Hippocampal formation (tissue), 2 donors: ENCODE measurements around the gene KCTD13.
"Not testable (repeated sequence)": the region's sequence is repeated elsewhere in the genome, so short reads cannot be mapped to it uniquely, and the experiment has no call there.

ENCODE experiments used
- DNase-seq, 2 donors: peaks; one replicate each; lab custom pipeline; 2025; lab: John Stamatoyannopoulos, UW

The KCTD13 gene

DNA sequence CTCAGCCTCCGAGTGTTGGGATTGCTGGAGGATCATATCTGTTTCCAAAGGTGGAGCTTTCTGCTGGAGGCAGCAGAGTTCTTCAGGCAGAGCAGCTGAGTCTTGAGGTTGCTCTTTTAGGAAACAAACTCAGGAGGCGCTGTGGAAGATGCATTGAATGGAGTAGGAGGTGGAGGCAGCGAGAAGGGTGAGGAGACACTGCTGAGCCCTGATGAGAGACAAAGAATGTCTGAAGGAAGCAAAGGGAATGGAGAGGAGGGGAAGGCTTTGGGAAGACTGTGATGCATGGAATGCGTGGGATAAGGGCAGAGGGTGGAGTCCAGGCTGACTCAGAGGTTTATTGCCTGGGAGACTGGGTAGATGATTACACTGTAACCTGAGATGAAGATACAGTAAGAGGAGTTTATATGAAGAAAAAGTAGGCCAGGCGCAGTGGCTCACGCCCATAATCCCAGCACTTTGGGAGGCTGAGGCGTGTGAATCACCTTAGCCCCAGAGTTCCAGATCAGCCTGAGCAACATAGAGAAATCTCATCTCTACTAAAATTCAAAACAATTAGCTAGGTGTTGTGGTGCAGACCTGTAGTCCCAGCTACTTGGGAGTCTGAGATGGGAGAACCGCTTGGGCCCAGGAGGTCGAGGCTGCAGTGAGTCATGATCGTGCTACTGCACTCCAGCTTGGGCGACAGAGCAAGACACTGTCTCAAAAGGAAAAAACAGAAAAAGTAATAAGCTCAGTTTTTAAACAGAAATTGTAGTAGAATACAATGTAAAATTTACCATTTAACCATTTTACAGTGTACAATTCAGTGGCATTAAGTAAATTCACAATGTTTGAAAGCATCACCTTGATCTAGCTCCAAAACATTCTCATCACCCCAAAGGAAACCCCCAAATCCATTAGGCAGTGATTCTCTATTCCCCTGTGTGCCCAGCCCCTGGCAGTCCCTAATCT lies 18.1 kb upstream of the KCTD13 start:
- DNase-seq: no peak

DNA sequence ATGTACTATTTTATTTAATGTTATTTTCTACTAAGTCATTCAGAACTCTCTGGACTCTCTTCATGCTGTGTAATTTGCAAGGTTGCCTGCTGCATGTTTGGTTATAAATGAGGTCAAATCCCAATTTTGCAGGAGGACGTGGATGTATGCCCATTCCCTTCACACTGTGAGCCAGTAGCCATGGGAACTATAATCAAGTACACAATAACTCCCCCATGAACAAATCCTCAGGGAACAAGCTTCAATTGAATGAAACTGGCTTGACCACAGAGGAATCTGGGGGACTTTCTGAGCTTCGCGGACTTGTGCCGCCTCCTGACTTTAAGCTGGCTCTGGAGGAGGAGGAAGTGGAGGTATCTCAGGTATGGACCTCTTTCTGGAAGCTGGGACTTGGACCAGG lies 14.6 kb upstream of the KCTD13 start:
- DNase-seq: peak in 1 of 2 donors; percentile 19

DNA sequence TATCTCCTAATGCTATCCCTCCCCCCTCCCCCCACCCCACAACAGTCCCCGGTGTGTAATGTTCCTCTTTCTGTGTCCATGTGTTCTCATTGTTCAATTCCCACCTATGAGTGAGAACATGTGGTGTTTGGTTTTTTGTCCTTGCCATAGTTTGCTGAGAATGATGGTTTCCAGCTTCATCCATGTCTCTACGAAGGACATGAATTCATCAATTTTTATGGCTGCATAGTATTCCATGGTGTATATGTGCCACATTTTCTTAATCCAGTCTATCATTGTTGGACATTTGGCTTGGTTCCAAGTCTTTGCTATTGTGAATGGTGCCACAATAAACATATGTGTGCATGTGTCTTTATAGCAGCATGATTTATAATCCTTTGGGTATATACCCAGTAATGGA lies 5.7 kb upstream of the KCTD13 start:
- not testable (repeated sequence) for DNase-seq

DNA sequence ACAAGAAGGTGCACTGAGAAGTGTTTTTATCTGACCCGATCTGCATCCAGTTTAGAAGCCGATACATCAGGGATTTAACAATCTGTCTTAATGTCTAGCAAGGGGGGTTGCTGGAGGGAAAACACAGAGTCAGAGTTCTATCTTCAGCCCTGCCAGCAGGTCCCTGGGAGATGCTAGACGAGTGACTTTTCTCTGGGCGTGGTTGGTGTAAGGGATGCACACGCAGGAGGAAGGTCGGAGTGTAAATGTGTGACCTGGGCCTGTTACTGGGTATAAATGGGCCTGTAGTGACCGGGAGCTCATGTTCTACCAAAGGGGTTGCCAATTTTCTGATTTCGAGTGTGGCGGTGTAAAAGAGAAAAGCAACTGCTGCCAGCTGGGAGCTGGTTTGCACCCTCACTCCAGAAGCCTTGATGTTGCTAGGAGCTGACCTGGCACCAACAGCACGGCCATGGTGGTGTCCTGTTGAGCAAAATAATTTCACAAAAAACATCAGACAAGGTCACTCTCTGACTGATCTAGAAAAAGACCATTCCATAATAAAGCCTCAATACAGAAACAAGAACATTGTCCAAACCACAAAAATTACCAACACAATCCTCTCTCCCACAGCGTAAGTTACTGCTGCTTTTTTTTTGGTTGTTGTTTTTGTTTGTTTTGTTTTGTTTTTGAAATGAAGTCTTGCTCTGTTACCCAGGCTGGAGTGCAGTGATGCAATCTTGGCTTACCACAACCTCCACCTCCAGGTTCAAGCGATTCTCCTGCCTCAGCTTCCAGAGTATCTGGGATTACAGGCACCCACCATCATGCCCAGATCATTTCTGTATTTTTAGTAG lies 1.3 kb upstream of the KCTD13 start:
- DNase-seq: peak in 1 of 2 donors; percentile 33

DNA sequence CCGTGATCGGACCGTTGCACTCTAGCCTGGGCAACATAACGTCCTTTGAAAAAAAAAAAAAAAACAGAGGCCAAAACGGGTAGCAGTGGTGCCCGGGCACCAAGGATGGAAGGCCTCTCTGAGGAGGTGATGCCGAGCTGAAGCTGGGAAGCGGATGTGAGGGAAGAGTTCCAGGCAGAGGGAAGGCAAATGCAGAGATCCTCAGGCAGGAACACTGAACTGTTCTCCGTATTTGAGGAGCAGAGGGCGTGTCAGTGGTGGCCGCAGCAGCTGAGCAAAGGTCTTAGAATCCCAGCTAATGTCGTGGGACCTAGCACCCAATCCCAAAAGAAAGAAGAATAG lies 656 bp upstream of the KCTD13 start:
- no peak for DNase-seq

DNA sequence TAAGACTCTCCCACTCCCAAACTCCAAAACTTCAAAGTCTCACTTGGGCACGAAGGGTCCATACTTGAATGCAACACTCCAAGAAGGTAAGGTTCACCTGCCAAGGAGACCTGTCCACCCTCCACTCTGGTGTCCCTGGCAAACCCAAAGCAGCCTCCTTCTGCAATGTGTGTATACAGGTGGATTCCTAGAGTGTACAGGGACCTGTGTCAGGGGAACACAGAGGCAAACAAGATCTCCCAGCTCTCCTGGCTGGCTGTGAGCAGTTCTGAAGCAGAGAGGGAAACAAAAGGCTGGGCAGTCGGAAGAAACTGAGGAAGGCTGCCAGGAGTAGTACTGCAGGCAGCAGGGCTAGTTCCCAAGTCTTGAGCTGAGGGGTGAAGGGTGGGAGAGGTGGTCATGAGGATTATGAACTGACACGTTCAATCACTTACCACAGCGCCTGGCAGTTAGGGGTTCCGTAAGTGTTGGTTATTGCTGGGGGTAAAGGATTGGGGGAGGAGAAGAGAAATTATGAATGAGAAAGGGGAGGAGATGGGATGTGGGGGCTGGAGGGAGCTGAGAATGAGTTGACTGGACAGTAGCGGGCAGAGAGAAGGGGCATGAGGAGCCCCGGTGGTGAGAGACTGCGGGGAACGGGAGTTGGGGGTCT lies 795 bp downstream of the KCTD13 start:
- peak in 1 of 2 donors; percentile 40 for DNase-seq

DNA sequence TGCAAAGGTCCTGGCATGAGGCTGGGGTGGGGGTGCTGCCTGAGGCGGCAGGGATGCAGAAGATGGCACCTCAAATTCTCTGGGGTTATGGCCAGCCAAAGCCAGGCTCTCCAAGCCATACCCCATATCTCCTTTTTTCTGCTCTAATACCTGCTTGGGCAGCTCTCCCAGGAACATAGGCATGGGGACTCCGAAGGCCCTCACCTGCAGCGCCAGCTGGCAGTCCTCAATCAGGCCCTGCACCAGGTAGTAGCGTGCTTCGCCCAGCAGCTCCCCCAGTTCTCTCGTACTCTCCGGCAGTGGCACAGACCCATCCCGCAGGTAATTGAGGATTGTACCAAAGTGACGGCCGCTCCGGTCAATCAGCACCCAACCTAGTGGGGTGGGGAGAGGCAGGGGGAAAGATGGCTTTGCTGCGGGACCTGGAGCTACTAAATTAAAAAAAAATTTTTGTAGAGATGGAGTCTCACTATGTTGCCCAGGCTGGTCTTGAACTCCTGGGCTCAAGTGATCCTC lies 3.0 kb downstream of the KCTD13 start:
- no peak for DNase-seq

DNA sequence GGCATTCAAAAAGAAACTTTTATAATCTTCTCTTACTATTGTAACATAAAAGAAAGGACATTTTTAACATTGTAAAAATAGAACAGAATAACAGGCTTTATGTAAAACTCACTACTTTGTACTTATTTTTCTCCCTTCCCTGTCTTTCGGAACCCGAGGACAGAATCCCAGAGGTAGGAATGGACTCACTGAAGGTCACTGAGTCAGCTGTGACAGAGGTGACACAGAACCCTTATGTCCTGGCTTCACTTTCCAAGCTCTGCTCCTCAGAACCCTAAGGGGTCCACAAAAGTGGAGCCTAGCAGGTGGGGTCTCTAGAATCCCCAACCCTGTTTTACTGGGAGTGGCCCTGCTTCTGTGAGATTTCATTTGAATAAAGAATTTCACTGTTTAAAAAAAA lies 3.7 kb downstream of the KCTD13 start:
- no peak for DNase-seq

DNA sequence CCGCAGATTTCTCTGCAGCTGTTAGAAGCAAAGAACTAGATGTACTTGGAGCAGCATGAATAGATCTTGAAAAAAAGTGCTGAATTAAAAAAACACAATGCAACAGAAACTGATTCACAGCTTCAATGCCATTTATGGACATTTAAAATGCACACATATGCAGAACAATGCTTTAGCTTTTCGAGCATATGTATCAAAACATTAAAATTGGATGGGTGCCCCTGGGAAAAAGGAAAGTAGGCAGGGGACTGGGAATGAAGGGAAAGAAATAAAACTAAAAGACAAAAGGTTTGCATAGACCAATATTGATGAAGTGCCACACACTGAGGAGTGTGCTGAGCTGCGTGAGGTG lies 5.0 kb downstream of the KCTD13 start:
- peak in 1 of 2 donors; percentile 48 for DNase-seq

DNA sequence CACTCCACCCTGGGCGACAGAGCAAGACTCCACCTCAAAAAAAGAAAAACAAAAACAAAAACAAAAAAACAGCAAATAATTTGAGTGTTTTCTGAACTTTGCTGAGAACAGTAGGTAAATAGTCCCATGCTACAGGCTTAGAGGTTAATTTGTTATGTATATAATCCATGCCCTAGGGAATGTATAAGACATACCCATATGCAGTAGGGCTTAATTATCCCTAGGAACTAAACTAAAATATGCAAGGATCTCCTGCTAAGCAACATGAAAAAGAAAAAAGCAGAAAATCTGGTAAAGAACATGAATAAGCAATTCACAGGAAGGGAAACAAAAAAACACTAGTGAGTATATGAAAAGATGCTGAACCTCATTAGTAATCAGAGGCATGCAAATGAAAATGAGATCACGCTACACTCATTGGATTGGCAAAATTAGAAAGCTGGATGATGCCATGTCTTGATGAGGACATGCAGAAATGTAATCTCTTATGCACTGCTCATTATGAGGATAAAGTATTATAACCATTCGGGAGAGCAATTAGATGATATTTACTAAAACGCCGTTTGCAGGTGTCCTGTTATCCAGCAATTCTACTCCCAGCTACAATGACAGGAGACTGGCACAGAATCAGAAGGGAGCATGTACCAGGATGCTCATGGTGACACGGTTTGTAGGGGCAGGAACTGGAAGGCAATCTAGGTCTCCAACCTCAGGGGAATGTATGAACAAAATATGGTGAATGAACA lies 5.6 kb downstream of the KCTD13 start:
- peak; percentile 20 to 69 for DNase-seq

DNA sequence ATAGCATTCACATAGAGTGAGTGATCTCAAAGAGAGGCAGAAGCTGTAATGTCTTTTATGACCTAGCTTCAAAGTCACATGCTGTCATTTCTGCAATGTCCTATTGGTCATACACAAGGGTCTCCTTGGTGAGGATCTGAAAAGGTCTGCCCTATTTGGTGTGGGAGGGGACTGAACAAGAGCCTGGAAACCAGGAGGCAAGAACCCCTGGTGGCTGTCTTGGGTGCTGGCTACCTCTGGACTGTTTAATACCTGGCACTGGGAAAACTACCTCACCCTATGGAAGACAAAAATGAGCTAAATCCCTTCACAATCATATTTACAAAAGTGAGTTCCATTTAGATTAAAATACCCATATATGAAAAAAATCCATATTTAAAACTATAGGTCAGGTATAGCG lies 9.0 kb downstream of the KCTD13 start:
- DNase-seq: no peak

DNA sequence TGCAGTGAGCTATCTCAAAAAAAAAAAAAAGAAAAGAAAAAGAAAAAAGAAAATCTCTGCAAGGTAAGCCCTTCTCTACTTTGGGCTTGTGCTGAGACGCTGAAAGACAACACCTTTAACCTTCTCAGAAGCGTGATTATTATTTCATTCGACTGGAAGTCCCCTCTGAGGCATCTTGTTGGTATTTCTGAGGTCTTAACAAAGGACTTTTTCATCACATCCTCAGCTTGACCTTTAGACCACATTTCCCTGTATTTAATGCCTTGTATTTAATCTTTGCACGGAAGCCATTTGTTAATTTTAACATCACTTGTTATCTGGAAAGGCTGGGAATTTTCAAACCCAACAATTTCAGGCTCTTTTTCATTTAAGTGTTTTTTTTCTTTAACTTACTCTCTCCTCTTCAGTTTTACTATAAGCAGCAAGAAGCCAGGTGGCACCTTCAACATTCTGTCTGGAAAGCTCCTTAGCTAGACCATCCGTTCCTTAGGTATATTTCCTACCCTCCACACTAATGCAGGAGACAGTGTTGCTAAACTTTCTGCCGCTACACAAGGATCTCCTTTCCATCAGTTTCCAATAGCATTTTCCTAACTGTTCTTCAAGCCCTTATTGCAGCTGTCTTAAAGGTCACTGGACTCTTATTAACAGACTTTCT lies 10.3 kb downstream of the KCTD13 start:
- DNase-seq: no peak

DNA sequence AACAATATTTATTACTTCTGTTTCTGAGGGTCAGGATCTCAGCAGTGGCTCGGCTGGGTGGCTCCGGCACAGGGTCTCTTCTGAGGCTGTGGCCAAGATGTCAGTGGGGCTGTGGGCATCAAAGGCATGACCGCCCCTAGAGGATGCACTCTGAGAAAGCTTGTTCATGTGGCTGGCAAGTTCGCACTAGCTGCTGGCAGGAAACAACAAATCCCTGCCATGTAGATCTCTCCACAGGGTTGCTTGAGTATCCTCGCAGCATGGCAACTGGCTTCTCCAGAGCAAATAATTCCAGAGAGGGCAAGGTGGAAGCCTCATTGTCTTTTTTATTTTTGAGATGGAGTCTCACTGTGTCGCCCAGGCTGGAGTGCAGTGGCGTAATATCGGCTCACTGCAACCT lies 12.5 kb downstream of the KCTD13 start:
- no peak for DNase-seq

DNA sequence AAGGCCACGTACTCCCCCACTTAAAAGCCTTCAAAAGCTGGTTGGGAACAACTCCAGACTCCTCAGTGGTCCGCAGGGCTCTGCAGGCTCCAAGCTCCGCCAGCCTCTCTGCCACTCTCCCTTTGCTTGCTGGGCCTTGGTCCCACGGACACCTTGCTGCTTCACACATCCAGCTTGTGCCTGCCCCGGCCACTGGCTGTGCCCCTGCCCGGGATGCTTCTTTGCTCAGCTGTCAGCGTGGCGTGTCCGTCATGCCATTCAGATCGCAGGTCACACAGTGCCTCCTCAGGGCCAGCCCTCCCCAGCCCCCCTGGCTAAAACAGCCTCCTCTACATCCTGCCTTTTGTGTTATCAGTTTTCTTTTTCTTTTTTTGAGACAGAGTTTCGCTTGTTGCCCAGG lies 13.9 kb downstream of the KCTD13 start:
- DNase-seq: no peak

DNA sequence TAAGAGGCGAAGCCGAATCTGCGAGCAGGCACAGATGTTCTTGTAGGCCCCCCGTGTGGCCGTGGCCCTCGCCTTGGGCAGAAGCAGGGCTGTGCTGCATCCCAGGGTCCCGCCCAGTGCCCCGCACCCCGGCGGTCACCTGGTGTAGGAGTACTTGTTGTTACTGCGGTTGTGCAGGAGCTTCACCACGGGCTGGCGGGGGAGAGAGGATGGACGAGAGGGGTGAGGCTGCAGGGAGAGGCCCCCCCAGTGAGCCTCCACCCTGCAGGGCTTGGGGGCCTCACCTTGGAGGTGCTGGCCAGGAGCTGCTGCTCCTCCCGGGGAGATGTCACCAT lies 14.4 kb downstream of the KCTD13 start:
- no peak for DNase-seq

DNA sequence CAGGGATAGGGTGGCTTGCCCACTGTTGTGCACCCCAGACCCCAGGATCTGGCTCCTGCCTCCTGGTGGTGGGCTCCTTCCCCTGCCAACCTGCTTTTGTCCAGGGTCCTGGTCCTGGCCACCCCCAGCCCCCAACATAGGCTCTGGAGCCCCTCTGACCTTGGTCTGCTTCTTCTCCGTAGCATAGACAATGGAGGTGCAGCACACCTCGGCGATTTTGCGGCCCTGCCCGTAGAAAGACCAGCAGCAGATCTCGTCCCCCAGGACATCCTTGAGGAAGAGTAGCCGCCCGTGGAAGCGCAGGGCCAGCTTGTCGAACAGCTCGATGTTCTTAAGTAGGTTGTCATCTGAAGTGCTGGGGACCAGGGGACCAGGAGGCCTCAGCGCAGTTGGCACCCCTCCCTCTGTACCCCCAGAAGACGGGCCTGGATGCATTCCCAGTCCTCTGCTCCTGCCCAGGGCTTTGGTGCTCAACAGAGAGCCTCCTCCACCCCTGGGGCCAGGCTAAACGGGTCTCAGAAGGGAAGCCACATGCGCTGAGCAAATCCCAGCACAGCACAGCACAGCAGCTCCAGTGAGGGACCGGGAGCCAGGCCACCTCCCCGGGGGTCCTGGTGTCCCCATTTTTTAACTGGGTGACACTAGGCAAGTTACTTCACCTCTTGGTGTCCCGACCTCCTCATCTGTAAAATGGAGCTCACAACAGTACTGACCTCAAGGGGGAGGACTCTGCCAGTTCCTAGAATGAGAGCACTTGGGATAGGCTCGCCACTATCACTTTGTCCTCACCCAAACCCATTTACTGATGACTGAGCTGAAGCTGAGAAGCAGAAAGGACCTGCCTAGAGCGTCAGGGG lies 15.0 kb downstream of the KCTD13 start:
- DNase-seq: no peak

DNA sequence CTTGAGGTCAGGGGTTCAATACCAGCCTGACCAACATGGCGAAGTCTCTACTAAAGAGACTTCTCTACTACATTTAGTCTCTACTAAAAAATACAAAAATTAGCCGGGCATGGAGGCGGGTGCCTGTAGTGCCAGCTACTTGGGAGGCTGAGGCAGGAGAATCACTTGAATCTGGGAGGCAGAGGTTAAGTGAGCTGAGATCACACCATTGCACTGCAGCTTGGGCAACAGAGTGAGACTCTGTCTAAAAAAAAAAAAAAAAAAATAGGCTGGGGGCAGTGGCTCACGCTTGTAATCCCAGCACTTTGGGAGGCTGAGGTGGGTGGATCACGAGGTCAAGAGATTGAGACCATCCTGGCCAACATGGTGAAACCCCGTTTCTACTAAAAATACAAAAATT lies 16.2 kb downstream of the KCTD13 start:
- DNase-seq: not testable (repeated sequence)

DNA sequence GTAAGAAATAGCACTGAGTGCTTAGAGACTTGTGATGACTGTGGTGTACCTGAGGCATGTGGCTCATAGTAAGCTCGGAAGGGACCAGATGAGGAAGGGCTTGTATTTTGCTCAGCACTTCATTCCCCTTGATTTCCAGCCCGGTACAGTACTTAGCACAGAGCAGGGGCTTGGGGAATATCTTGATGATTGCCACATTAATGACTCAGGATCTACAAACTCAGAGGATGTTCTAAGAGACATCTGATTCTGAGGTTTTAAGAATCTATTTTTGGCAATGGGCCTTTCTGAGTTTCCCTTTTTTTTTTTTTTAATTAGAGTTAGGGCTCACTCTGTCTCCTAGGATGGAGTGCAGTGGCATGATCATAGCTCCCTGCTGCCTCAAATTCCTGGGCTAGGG lies 16.6 kb downstream of the KCTD13 start:
- no peak for DNase-seq

DNA sequence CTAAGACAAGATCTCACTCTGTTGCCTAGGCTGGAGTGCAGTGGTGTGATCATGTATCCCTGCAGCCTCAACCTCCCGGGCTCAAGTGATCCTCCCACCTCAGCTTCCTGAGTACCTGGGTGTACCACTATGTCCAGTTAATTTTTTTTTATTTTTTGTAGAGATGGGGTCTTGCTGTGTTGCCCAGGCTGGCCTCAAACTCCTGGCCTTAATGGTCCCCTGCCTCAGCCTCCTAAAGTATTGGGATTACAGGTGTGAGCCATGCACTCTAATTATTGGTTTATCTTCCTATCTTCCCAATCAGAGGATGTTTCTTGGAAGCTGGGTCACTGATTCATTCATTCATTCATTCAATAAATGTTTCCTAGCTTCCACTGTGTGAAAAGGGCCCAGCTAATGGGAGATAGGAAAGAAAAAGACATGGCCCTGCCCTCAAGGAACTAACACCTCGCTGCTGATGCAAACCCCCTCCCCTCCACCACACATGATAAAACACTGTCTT lies 17.3 kb downstream of the KCTD13 start:
- DNase-seq: no peak

DNA sequence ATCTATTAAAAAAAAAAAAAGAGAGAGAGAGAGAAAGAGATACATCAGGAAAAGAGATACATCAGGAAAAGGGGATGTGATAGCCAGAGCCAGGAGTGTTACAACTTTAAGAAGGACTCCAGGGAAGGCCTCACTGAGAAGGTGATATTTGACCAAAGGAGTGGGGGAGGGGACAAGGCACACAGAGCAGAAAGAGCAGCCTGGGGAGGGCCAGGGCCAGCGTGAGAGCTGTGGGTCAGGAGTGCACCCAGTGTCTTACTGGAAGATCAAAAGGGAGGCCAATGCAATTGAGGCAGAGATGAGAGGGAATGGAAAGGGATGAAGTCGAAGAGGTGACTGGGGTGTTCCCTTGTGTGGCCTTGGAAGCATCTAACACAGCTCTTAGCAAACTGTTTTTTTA lies 18.1 kb downstream of the KCTD13 start:
- no peak for DNase-seq
